ENCODE data around the gene IFIT5.

GRCh38 chr10:89421018-89421476 is 6.7 kb downstream of the IFIT5 start:
- TF ChIP-seq EZH2 (IDR thresholded peaks at IDR 0.05; ENCODE audit: borderline replicate concordance, low read length) (no peak), CTCF (IDR thresholded peaks at IDR 0.05; ENCODE audit: low read length) (no peak)
